Panc1 (cell line): ENCODE results near the gene CRADD. TPM values are rescaled to one million over a fixed set of nuclear protein-coding genes. Genes with fewer than 3 reads are reported as not detected.

Source experiments
- ATAC-seq: fragments of 200-7000 bp; cut with Tn5 transposase; 2 replicates; pipeline ENCODE4 v1.9.1; 2020; ENCODE audit warnings: mild to moderate bottlenecking, moderate library complexity
- BruUV-seq: library from RNA; stranded (reverse); fragments of 400-500 nt; replicated peaks from 2 replicates; lab custom pipeline; 2021; lab: Mats Ljungman, UMichigan
- CTCF ChIA-PET: fragments of 300-600 bp; sonication (Branson Sonifier 250); formaldehyde crosslinking; loops from one replicate; lab custom pipeline; 2022; ENCODE audit warnings: antibody characterized with exemption; lab: Charles Lee
- POLR2A ChIA-PET: fragments of 300-600 bp; sonication (Branson Sonifier 250); formaldehyde crosslinking; loops from one replicate; lab custom pipeline; 2022; ENCODE audit warnings: antibody characterized with exemption; lab: Charles Lee
- DNase-seq: peaks from one replicate; pipeline ENCODE4 v3.0.0-alpha.2; 2010; ENCODE audit warnings: low read depth, low spot score
- H3K27ac ChIP-seq: 2 replicates; pipeline ENCODE4 v1.5.1; 2011; ENCODE audit warnings: mild to moderate bottlenecking, low read length, inconsistent platforms
- H3K27me3 ChIP-seq: fragments of 200-500 bp; sonication (Bioruptor generic); 2 replicates; pipeline ENCODE4 v1.6.0; 2014; ENCODE audit warnings: low read length, inconsistent platforms; ENCODE audit not compliant: control insufficient read depth, insufficient read depth
- H3K36me3 ChIP-seq: fragments of 200-500 bp; sonication (Bioruptor generic); 2 replicates; pipeline ENCODE4 v1.5.1; 2014; ENCODE audit warnings: inconsistent platforms, mild to moderate bottlenecking, low read length, moderate library complexity; ENCODE audit not compliant: control insufficient read depth, insufficient read depth
- H3K4me1 ChIP-seq: 2 replicates; pipeline ENCODE4 v1.5.1; 2011; ENCODE audit warnings: inconsistent platforms, mild to moderate bottlenecking, low read length, moderate library complexity; ENCODE audit not compliant: control insufficient read depth, insufficient read depth
- H3K4me3 ChIP-seq, 2 experiments: 2 replicates each; pipeline ENCODE4 v1.5.1; 2011 to 2012; ENCODE audit warnings: low read depth in 2 of 2, low read length in 2 of 2, mild to moderate bottlenecking in 2 of 2, inconsistent platforms in 1 of 2, moderate library complexity in 1 of 2
- H3K9me3 ChIP-seq: fragments of 200-500 bp; sonication (Bioruptor generic); 2 replicates; pipeline ENCODE4 v1.5.1; 2014; ENCODE audit warnings: low read depth, mild to moderate bottlenecking, inconsistent platforms, low read length, moderate library complexity; ENCODE audit not compliant: control insufficient read depth, insufficient read depth
- POLR2AphosphoS5 ChIP-seq: IDR thresholded peaks from 2 replicates; pipeline ENCODE4 v1.6.1; 2012; ENCODE audit warnings: mild to moderate bottlenecking, low read depth, low read length, moderate library complexity
- SIN3A ChIP-seq: IDR thresholded peaks from 2 replicates; pipeline ENCODE4 v1.6.1; 2012; ENCODE audit warnings: low read depth, mild to moderate bottlenecking, low read length, moderate library complexity, borderline replicate concordance; ENCODE audit not compliant: insufficient read depth
- TCF7L2 ChIP-seq: IDR thresholded peaks from 2 replicates; pipeline ENCODE4 v1.6.1; 2011; ENCODE audit warnings: mild to moderate bottlenecking, low read depth, low read length, inconsistent platforms
- in situ Hi-C: cut with HindIII; loops from 2 replicates; pipeline ENCODE4 v1.10.0; 2016; ENCODE audit warnings: low sequenced_read_pairs, low pct_unique_long_range_greater_than_20kb
- intact Hi-C: fragments of 100-400 bp; cut with micrococcal nuclease; formaldehyde crosslinking; loops from one replicate; pipeline ENCODE4 v1.10.0; 2022; ENCODE audit not compliant: unreplicated experiment
- total RNA-seq: library from RNA; stranded (reverse); gene quantifications from one replicate; pipeline ENCODE4 v1.2.1, GENCODE V29; 2021; ENCODE audit not compliant: unreplicated experiment
- TF ChIP-seq, protein P1 (sequence below): fragments of 450-650 bp; IDR thresholded peaks from 2 replicates; pipeline ENCODE4 v1.5.1; 2017; ENCODE audit warnings: mild to moderate bottlenecking
- TF ChIP-seq, protein P2 (sequence below), 2 experiments: IDR thresholded peaks; 2 replicates each; pipeline ENCODE4 v1.6.1; 2011 to 2012; ENCODE audit warnings: low read depth in 2 of 2, control low read depth in 1 of 2, low read length in 1 of 2, mild to moderate bottlenecking in 1 of 2, moderate library complexity in 1 of 2; ENCODE audit not compliant: insufficient read depth in 1 of 2

Gene CRADD
- total RNA-seq, 1 experiment from 2014 or later = 7.0 TPM

DNA sequence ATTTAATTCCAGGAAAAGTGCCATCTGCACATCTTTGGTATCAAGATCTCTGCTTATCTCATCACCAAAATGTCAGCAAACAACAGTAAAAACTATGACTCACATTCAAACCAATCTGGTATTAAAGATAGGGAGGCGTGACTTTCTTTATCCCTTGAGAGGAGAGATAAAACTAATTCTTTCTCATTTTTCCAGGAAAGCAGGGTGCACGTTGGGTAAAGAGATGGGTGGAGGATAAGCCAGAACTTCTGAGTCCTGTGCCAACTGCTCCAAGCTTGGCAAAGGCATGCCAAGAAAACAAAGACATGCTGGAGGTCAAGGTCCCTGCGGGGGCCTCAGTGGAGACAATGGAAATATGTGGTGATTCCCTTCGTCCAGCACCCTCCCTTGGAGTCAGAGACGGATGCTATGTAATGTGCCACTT lies 245.4 kb downstream of the CRADD start:
- no peak for DNase-seq
- BruUV-seq = no TSS peak
- ChIA-PET CTCF (interaction anchor here (0.5 kb wide), 1 partner anchor 852 kb away, joined by 8 read pairs; no protein-coding TSS in a partner anchor), POLR2A (no interaction called here)
- in situ Hi-C loops (no loop called here), intact Hi-C loops (no loop called here)
- no peak for TF ChIP-seq TCF7L2
- TF ChIP-seq SIN3A = no peak
- TF ChIP-seq POLR2AphosphoS5 = no peak
- Histone ChIP-seq H3K4me3 (no peak overlapping the region), H3K9me3 (no peaks in the 10 kb centered on the region), H3K27me3 (no peaks in the 10 kb centered on the region), H3K4me1 (no peaks in the 10 kb centered on the region), H3K36me3 (no peaks in the 10 kb centered on the region), H3K27ac (no peak overlapping the region)
- no peak for ATAC-seq

DNA sequence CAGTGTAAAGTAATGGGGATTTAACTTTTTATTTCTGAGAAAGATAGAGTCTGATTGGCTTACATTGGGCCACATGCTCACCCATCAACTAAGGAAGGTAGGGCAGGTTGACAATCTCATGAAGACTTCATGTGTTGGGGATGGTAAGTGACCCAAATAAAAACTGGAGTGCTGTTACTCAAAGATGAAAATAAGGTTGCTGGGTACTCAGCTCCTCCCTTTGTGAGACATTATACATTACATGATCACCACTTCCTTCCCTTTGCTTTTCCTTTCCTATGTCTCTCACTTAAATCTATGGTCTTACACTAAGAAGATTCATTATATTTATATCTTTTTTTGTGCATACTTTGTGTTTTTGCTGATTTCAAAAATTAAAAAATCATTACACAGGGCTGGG lies 247.2 kb downstream of the CRADD start:
- intact Hi-C loops (no loop called here), in situ Hi-C loops (no loop called here)
- no peaks in the 10 kb centered on the region for H3K27me3 ChIP-seq
- BruUV-seq = no TSS peak
- no peaks in the 10 kb centered on the region for H3K36me3 ChIP-seq
- ChIA-PET CTCF (no interaction called here), POLR2A (no interaction called here)
- H3K9me3 ChIP-seq = no peaks in the 10 kb centered on the region
- no peaks in the 10 kb centered on the region for H3K4me1 ChIP-seq
- TF ChIP-seq SIN3A (no peak), TCF7L2 (no peak), POLR2AphosphoS5 (no peak)
- TF ChIP-seq, protein P1, sequence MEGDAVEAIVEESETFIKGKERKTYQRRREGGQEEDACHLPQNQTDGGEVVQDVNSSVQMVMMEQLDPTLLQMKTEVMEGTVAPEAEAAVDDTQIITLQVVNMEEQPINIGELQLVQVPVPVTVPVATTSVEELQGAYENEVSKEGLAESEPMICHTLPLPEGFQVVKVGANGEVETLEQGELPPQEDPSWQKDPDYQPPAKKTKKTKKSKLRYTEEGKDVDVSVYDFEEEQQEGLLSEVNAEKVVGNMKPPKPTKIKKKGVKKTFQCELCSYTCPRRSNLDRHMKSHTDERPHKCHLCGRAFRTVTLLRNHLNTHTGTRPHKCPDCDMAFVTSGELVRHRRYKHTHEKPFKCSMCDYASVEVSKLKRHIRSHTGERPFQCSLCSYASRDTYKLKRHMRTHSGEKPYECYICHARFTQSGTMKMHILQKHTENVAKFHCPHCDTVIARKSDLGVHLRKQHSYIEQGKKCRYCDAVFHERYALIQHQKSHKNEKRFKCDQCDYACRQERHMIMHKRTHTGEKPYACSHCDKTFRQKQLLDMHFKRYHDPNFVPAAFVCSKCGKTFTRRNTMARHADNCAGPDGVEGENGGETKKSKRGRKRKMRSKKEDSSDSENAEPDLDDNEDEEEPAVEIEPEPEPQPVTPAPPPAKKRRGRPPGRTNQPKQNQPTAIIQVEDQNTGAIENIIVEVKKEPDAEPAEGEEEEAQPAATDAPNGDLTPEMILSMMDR = no peak
- TF ChIP-seq, protein P2, sequence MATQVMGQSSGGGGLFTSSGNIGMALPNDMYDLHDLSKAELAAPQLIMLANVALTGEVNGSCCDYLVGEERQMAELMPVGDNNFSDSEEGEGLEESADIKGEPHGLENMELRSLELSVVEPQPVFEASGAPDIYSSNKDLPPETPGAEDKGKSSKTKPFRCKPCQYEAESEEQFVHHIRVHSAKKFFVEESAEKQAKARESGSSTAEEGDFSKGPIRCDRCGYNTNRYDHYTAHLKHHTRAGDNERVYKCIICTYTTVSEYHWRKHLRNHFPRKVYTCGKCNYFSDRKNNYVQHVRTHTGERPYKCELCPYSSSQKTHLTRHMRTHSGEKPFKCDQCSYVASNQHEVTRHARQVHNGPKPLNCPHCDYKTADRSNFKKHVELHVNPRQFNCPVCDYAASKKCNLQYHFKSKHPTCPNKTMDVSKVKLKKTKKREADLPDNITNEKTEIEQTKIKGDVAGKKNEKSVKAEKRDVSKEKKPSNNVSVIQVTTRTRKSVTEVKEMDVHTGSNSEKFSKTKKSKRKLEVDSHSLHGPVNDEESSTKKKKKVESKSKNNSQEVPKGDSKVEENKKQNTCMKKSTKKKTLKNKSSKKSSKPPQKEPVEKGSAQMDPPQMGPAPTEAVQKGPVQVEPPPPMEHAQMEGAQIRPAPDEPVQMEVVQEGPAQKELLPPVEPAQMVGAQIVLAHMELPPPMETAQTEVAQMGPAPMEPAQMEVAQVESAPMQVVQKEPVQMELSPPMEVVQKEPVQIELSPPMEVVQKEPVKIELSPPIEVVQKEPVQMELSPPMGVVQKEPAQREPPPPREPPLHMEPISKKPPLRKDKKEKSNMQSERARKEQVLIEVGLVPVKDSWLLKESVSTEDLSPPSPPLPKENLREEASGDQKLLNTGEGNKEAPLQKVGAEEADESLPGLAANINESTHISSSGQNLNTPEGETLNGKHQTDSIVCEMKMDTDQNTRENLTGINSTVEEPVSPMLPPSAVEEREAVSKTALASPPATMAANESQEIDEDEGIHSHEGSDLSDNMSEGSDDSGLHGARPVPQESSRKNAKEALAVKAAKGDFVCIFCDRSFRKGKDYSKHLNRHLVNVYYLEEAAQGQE (IDR thresholded peaks at IDR 0.05; ENCODE audit: insufficient read depth in 1 of 2, low read depth in 2 of 2, low read length in 1 of 2) = no peak
- H3K4me3 ChIP-seq = no peak overlapping the region
- no peak for DNase-seq
- no peak overlapping the region for H3K27ac ChIP-seq
- no peak for ATAC-seq

DNA sequence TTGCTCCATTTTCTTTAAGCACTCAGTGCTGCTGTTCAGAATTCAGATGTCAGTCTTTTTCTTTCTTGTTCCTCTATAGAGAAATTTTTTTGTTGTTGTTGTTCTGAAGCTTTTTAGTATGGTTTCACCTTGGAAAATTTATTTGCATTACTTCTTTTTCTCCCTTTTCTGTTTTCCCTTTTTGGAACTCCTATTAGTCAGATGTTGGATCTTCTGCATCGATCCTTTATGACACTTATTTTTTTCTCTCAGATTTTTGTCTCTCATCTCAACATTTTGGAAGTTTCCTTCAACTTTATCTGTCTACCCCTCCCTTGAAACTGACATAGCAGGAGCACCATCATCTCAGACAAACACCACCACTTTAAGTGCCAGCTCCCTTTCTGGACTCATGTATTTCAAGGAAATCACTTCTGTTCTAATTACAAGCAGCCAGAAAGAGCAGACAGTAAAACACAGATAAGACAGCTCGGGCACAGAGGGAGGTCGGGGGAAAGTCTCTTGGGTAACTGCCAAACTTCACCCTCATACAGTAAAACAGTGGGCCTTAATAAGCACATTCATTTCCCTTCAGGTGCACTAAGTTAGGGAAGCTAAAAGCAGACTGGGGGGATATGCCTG lies 248.5 kb downstream of the CRADD start:
- no peak for ATAC-seq
- Histone ChIP-seq H3K27me3 (no peaks in the 10 kb centered on the region), H3K9me3 (no peaks in the 10 kb centered on the region), H3K27ac (no peak overlapping the region), H3K36me3 (no peaks in the 10 kb centered on the region), H3K4me1 (no peaks in the 10 kb centered on the region), H3K4me3 (no peak overlapping the region)
- ChIA-PET CTCF (no interaction called here), POLR2A (no interaction called here)
- DNase-seq = no peak
- intact Hi-C loops = no loop called here
- TF ChIP-seq POLR2AphosphoS5 (no peak), SIN3A (no peak)
- in situ Hi-C loops = no loop called here
- no TSS peak for BruUV-seq
